A673 (cell line): ENCODE measurements around the gene EFHC2.

Experiments used
- CTCF ChIP-seq: fragments of 300-800, 200-600 bp; sonication (generic); conservative IDR thresholded peaks from 2 replicates; pipeline ENCODE4 v1.5.1; 2017; ENCODE audit warnings: low read depth, mild to moderate bottlenecking, antibody characterized with exemption, low read length, moderate library complexity, mixed read lengths
- EZH2 ChIP-seq: fragments of 200-600 bp; sonication (generic); IDR thresholded peaks from 2 replicates; pipeline ENCODE4 v1.6.1; 2017; ENCODE audit warnings: borderline replicate concordance, low read depth, mild to moderate bottlenecking, mixed read lengths, antibody characterized with exemption, low read length; ENCODE audit not compliant: poor library complexity, severe bottlenecking

DNA sequence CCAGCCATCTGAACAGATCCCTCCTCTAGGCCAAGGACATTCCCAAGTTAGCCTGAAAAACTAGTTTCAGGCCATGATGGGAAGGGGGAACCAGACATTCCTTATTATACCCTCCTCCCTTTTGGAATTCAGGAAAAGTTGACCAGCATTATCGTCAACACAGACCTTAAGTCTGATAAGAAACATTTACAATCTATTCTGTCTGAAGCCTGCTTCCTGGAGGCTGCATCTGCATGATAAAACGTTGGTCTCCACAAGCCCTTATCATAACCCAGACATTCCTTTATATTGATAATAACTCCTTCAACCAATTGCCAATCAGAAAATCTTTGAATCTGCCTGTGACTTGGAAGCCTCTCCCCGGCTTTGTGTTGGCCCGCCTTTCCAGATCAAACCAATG, 44.3 kb downstream of the EFHC2 start:
- no peak for TF ChIP-seq CTCF
- TF ChIP-seq EZH2 = no peak
